ENCODE results near the gene KAZN. TPM values are rescaled to one million over a fixed set of nuclear protein-coding genes. Genes with fewer than 3 reads are reported as not detected.

Gene KAZN
- total and polyA plus RNA-seq, 2 of the 8 experiments (the other 6 are each of a cell fraction or from before 2014, with no cell fraction given), result 3.7 to 11.8 TPM

GRCh38 chr1:14768582-14769304 lies 170.3 kb downstream of the KAZN start (continued):
- TF ChIP-seq CHD7 (IDR thresholded peaks at IDR 0.05; ENCODE audit: insufficient replicate concordance, low read length) (no peak), NRF1 (IDR thresholded peaks at IDR 0.05; ENCODE audit: low read depth, low read length) (no peak), CREB1 (IDR thresholded peaks at IDR 0.05) (no peak), TBP (IDR thresholded peaks at IDR 0.05; ENCODE audit: low read depth, low read length) (no peak), YY1 (IDR thresholded peaks at IDR 0.05; ENCODE audit: low read depth, low read length) (no peak), CHD2 (IDR thresholded peaks at IDR 0.05; ENCODE audit: low read length) (no peak), CTCF (IDR thresholded peaks at IDR 0.05; ENCODE audit: control extremely low read depth in 1 of 3, insufficient read depth in 1 of 3, low read depth in 1 of 3, low read length in 3 of 3) (no peak), BCL11A (IDR thresholded peaks at IDR 0.05; ENCODE audit: low read depth in 2 of 2, low read length in 2 of 2) (no peak)
